ENCODE measurements around the gene GPR50. TPM values are rescaled to one million over a fixed set of nuclear protein-coding genes. Genes with fewer than 3 reads are reported as not detected.

The GPR50 gene
- total RNA-seq = not detected

DNA sequence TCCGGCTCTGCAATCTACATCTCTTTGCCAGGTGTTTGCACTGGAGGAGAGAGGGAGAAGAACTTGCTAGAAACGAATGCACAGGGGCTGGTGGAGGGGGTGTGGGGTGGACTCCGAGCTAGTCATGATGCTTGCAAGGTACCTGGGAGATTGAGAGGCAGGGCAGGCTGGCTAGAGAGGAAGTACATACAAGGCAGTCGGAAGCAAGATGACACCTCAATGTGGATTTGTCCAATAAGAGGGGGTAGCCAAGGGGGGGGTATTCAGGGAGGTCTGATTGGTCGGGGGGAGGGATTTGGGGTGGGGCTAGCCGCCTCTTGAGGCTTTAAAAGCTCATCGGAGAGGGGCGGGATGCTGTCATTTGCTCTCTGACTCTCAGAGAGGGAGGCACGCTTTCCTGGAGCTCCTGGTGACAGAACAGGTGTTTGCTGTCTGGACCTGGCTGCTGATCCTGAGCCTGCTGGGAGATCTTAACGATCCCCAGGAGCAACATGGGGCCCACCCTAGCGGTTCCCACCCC lies at the start of gene GPR50:
Gene GPR50 (plus strand): TSS at position 354 of the 520 bp plus-strand sequence. CDS start 138 bp downstream, at position 492.
- DNase-seq (ENCODE audit: low spot score) (no peak), ATAC-seq (no peak)
- intact Hi-C loops (cut with DNase I) = no loop called here

DNA sequence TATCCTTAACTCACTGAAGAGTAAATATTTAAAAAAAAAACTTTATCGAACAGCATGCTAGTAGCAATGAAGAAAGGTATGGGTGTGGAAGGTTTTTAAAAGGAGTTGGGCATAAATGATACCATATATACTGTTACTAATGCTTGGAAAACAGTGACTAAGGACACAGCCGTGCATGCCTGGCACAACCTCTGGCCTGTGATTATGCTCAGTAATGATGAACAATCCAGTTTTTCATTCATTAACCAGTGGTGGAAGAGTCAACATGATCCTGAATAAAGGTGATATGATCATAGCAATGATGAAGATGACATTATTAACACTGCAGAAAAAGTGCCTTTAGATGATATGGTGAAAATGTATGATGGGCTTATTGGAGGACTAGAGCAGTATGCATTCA lies 43.9 kb upstream of the GPR50 start:
- ATAC-seq (no peak), DNase-seq (ENCODE audit: low spot score) (no peak)
- intact Hi-C loops (cut with DNase I) = no loop called here

DNA sequence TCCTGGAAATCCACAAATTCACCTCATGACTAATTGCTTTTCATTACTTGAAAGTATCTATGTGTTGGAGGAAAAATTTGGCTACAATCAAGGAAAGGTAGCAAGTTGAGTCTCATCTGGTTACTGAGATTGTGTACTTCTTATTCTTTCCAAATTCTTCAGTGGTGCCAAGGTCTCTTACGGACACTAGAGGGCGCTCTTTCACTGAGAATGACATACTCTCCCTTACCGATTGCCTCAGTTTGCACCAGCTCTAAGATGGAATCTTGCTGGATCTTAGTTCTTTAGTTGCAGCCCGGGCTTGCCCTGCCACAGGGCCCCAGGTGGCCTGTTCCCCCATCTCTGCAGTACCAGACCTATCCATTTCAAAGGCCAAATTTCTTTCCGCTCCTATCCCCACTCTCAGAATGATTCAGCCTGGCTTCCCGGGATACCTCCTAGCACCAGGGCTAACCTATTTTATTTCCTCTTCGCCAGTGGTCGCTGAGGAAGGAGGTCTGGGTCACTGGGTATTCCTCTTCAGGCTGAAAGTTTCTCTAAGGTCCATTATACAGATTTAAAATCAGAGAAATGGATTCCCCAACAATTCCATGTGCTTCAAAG lies 24.6 kb upstream of the GPR50 start:
- intact Hi-C loops (cut with DNase I) = no loop called here
- no peak for DNase-seq (ENCODE audit: low spot score)
- ATAC-seq = peak; percentile 71

DNA sequence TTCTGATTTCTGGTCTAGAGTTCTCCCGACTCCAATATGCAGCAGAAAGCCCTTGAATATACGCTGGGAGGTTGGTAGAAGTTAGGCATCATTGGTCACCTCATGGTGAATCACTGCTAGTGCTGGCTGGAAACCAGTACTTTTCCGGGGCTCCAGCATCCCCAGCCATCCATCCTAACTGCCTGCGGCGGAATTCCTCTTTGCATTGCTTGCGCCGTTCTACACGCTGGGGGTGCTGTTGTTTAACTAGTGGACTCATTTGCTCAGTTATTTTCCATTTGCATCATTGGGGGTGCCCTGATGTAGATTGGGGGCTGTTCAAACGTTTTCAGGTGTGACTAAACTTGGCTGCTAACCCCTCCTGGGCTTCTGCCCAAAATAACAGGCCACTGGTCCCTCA lies 23.3 kb upstream of the GPR50 start:
- intact Hi-C loops (cut with DNase I) = no loop called here
- no peak for ATAC-seq

DNA sequence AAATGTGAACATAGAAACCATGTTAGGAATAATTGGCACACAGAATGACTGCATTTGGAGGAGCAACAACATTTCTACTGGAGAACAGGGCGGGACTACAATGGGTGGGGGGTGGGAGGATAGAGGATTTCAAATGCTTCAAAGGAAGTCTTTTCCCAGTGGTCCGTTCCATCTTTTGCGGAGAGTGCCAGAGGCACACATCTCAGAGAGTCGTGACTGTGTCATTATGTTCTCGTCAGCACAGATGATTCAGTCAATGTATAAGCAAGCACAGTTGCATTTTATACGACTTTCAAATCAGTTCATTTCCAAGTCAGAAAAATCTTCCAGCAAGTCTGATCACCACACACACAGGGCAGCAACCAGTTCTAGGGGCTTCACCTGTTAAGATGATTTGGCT lies 22.7 kb upstream of the GPR50 start:
- DNase-seq (ENCODE audit: low spot score) (no peak), ATAC-seq (no peak)
- intact Hi-C loops (cut with DNase I) = no loop called here

More for the DNA sequence above, 23.3 kb upstream of the GPR50 start:
- no peak for DNase-seq (ENCODE audit: low spot score)

GRCh38 chrX:151155234-151155633 lies 21.1 kb upstream of the GPR50 start:
- intact Hi-C loops (cut with DNase I) = no loop called here

GRCh38 chrX:151161690-151162089 lies 14.7 kb upstream of the GPR50 start:
- DNase-seq (ENCODE audit: low spot score) (no peak), ATAC-seq (no peak)
- intact Hi-C loops (cut with DNase I) = no loop called here

More at GRCh38 chrX:151155234-151155633, 21.1 kb upstream of the GPR50 start:
- DNase-seq (ENCODE audit: low spot score) (no peak), ATAC-seq (no peak)

DNA sequence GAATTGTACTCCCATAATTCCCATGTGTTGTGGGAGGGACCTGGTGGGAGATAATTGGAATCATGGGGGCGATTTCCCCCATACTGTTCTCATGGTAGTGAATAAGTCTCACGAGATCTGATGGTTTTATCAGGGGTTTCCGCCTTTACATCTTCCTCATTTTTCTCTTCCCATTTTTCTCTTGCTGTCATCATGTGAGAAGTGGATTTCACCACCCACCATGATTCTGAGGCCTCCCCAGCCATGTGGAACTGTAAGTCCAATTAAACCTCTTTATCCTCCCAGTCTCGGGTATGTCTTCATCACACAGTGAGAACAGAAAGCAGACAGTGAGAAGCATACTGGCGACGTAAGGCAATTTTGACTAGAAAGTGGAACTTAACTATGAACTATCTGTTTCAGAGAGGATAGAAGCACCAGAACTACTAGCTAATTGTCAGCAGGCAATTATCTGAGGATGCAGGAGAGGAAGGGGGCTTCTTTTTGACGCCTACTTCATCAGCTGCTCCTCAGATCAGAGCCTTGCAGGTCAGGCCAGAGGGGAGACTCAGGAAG lies 8.5 kb upstream of the GPR50 start:
- no peak for DNase-seq (ENCODE audit: low spot score)
- no peak for ATAC-seq
- intact Hi-C loops (cut with DNase I) = no loop called here

DNA sequence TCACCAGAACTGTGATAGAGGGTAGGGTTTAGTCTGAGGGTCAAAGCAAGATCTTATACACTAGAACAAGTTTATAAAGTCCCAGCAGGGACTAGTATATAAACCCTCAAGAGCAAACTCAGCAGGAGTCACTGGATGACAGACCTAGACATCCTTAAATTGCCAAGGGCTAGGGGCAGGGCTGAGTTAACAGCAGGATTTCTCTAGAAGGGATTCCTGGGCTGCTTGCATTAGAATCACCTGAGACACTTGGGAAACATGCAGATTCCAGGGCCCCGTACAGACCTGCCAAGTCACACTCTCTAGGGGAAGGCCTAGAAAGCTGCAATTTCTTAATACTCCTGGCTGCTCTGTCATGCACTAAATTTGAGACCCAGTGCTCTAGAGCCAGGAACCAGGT lies 6.6 kb upstream of the GPR50 start:
- ATAC-seq = no peak
- no peak for DNase-seq (ENCODE audit: low spot score)
- intact Hi-C loops (cut with DNase I) = no loop called here

GRCh38 chrX:151174581-151175282 lies 1.7 kb upstream of the GPR50 start:
- intact Hi-C loops (cut with DNase I) = no loop called here
- no peak for ATAC-seq
- DNase-seq (ENCODE audit: low spot score) = no peak

DNA sequence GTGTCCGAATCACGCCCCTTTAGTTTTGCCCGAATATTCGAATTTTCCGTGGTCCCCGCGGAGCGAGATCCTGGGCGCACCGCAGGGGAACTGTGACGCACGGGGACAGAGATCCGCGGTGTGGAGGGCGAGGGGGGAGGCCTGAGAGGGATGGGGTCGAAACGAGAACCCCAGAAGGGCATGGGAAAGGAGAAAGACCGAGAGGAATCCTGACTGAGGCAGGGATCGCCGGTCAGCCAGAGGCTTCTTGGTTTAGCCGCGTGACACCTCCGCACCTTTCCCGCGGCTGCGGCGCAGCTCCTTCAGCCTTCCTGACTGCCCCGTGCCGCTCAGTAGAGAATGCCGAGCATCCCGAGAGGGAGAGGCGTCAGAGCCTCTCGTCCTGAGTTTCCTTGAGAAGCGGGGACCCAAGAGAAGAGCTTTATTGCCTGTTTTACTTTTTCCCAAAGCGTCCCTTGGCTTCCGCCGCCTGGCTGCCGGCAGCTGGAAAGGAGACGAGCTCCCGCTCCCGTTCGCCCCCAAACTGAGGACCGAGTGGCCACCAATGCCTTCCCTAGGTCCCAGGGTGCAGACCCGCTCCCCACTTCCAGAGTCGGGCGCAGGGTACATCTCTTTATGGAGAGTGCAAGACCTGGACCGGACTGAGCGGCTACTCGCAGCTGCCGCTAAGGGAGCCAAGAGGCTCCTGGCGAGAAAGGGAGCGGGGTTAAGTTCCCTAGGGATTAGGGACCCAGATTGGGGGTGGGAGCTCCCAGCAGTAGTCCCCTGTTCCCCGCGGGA lies 911 bp upstream of the GPR50 start:
- intact Hi-C loops (cut with DNase I) = no loop called here
- no peak for ATAC-seq
- DNase-seq (ENCODE audit: low spot score) = no peak

DNA sequence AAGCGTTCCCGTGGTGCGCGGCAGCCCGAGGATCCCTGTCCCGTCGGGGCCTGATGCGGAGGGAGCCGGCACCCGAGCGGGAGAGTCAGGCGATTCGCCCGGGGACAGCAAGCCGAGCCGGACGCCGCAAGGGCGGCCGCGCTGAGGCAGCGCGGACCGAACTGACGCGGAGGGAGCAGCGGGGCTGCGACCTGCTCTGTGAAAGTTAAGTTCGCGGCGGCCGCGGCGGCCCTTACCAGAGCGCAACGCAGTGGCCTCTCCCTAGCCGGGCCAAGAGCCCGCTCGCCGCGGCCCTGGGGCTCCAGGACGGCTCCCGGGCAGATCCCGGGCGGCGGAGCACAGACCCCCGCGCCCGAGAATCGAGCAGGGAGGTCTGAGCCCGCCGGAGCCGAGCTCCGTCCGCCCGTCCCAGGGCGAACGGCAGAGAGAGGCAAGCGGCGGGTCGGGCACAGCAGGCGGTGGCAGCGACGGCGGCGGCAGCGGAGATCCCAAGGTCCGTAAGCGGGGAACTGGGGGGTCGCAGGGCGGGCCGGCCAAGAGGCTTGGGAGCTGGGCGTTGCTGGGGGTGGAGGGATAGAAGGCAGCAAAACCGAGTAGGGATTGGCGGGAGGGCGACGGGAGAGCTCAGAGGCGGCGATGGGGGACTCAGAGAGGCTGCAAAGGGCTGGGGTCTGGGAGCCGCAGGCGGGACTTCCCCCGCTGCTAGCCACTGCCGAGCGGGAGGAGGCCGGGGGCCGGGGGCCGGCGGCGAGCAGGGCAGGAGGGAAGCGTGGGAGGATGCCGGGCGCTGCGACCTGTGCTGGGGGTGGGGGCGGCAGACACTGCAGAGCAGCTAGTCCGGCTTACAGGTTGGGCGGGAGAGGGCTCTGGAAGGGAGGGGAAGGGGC lies 1.0 kb downstream of the GPR50 start:
- ATAC-seq (no peak), DNase-seq (ENCODE audit: low spot score) (no peak)
- intact Hi-C loops (cut with DNase I) = no loop called here

DNA sequence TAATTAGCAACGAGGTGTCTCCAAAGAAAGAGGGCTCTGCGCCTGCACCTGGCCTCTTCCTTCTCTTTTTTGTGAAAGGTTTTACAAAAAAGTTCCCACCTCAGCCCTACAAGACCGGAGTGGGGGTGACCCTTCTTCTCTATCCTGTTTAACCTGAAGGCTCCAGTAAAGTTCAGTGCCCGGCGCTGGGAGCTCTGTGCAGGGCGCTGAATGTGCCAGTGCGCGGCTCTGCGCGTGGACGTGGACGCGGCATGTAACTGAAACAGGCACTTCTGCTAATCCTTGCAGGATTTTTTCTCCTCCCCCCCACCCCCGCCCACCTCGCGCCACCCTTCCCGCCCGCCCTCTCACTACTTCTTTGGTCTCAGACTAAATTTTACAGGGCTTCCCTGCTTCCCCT lies 2.4 kb downstream of the GPR50 start:
- no peak for ATAC-seq
- intact Hi-C loops (cut with DNase I) = no loop called here

DNA sequence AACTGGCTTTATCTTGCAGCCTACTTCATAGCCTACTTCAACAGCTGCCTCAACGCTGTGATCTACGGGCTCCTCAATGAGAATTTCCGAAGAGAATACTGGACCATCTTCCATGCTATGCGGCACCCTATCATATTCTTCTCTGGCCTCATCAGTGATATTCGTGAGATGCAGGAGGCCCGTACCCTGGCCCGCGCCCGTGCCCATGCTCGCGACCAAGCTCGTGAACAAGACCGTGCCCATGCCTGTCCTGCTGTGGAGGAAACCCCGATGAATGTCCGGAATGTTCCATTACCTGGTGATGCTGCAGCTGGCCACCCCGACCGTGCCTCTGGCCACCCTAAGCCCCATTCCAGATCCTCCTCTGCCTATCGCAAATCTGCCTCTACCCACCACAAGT lies 4.0 kb downstream of the GPR50 start:
- intact Hi-C loops (cut with DNase I) = no loop called here
- DNase-seq (ENCODE audit: low spot score) (no peak), ATAC-seq (no peak)

More for the DNA sequence above, 2.4 kb downstream of the GPR50 start:
- no peak for DNase-seq (ENCODE audit: low spot score)

- intact Hi-C loops (cut with DNase I) = no loop called here
- ATAC-seq (no peak), DNase-seq (ENCODE audit: low spot score) (no peak)
Measured at GRCh38 chrX:151181088-151181487, 4.7 kb downstream of the GPR50 start.

GRCh38 chrX:151183233-151183753 lies 6.9 kb downstream of the GPR50 start:
- intact Hi-C loops (cut with DNase I) = no loop called here
- no peak for ATAC-seq
- DNase-seq (ENCODE audit: low spot score) = no peak

GRCh38 chrX:151183912-151184565 lies 7.7 kb downstream of the GPR50 start:
- no peak for DNase-seq (ENCODE audit: low spot score)
- intact Hi-C loops (cut with DNase I) = no loop called here

DNA sequence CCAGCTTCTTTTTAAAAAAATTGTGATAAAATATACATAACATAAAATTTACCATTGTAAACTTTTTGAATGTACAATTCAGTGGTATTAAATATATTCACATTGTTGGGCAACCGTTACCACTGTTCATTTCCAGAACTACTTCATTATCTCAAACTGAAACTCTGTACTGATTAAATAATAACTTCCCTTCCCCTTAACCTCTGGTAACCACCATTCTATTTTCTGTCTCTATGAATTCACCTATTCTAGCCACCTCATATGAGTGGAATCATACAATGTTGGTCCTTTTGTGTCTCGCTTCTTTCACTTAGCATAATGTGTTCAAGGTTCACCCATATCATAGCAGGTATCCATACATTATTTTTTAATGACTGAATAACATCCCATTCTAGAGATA lies 8.3 kb downstream of the GPR50 start:
- intact Hi-C loops (cut with DNase I) = no loop called here
- ATAC-seq (no peak), DNase-seq (ENCODE audit: low spot score) (no peak)

More at GRCh38 chrX:151183912-151184565, 7.7 kb downstream of the GPR50 start:
- ATAC-seq = no peak

Measured in sciatic nerve (tissue), 2 donors.